ENCODE data around the gene JAM3. TPM values are rescaled to one million over a fixed set of nuclear protein-coding genes. Genes with fewer than 3 reads are reported as not detected.

The JAM3 gene
- total RNA-seq, 1 experiment from 2014 or later, result 36.5 TPM

DNA sequence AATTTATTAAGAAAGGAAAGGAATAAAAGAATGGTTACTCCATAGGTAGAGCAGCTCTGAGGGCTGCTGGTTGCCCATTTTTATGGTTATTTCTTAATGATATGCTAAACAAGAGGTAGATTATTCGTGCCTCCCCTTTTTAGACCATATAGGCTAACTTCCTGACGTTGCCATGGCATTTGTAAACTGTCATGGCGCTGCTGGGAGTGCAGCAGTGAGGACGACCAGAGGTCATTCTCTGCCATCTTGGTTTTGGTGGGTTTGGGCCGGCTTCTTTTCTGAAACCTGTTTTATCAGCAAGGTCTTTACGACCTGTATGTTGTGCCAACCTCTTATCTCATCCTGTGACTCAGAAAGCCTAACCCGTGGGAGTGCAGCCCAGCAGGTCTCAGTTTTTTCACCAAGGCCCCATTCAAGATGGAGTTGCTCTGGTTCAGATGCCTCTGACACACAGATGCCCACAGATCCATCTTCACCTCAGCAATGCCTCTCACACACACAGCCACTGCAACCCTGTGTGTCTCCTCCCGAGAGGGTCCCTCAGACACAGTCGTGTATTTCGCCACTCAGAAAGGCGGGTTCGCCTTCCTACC lies 16.4 kb upstream of the JAM3 start:
- Histone ChIP-seq H3K18ac (ENCODE audit: insufficient read length, low read depth, low read length) (peak overlapping the region; percentile 78), H3K9me3 (ENCODE audit: control insufficient read depth, low read depth, low read length) (no peaks in the 10 kb centered on the region), H2BK15ac (ENCODE audit: low read depth, low read length) (no peak overlapping the region), H4K20me1 (ENCODE audit: control insufficient read depth, insufficient read depth, insufficient read length) (no peaks in the 10 kb centered on the region), H2BK120ac (ENCODE audit: low read depth, low read length, poor library complexity, severe bottlenecking) (peak overlapping the region; percentile 29), H4K91ac (ENCODE audit: insufficient read length, low read depth, low read length) (no peak overlapping the region), H2BK5ac (ENCODE audit: insufficient read length, low read length) (no peak overlapping the region), H2AK5ac (ENCODE audit: insufficient read length, low read length) (no peak overlapping the region), H3T11ph (ENCODE audit: low read length) (no peak overlapping the region), H3K79me2 (ENCODE audit: insufficient read depth, low read length) (no peaks in the 10 kb centered on the region), H3K4me2 (ENCODE audit: insufficient read depth, insufficient read length, low read length) (no peak overlapping the region), H3K23me2 (ENCODE audit: insufficient read length, low read depth, low read length, poor library complexity, severe bottlenecking) (peaks cover 6% of the 10 kb centered on the region), H3K23ac (ENCODE audit: insufficient read length, low read depth, low read length) (no peak overlapping the region), H3K9ac (ENCODE audit: extremely low read depth, insufficient read length, low read length) (no peak overlapping the region), H2BK20ac (ENCODE audit: low read depth, low read length, poor library complexity, severe bottlenecking) (no peak overlapping the region), H3K27ac (ENCODE audit: insufficient read length, low read depth, low read length) (no peak overlapping the region), H3K14ac (ENCODE audit: insufficient read depth, low read length) (peak overlapping the region; percentile 73; the same call in 1 of the 2 replicates), H2AFZ (ENCODE audit: low read length) (no peak overlapping the region), H2BK12ac (ENCODE audit: insufficient read length, low read depth, low read length) (no peak overlapping the region), H3K4ac (ENCODE audit: low read depth, low read length) (no peak overlapping the region), H3K4me1 (ENCODE audit: insufficient read depth, low read length) (peaks cover 3% of the 10 kb centered on the region; the same call in 1 of the 2 replicates), H4K5ac (ENCODE audit: insufficient read length, low read depth, low read length) (no peak overlapping the region), H3K56ac (ENCODE audit: insufficient read length, low read depth, low read length) (no peak overlapping the region), H4K8ac (replicated peaks; ENCODE audit: insufficient read length, low read depth, low read length) (no peak overlapping the region), H3K79me1 (ENCODE audit: insufficient read depth, low read depth, low read length, poor library complexity, severe bottlenecking) (no peaks in the 10 kb centered on the region), H3K27me3 (ENCODE audit: insufficient read depth, low read length) (no peaks in the 10 kb centered on the region)
- DNase-seq, result no peak
- H3K4me3 Mint-ChIP-seq, result peak overlapping the region in 1 of 2 experiments; percentile 4; a peak in 1 of 5 replicates
- peaks cover 23% of the 10 kb centered on the region for H3K27me3 Mint-ChIP-seq (ENCODE audit: low read depth)
- peak overlapping the region in 1 of 3 experiments; percentile 29; a peak in 1 of 7 replicates for H3K27ac Mint-ChIP-seq
- WGBS (ENCODE audit: extremely low coverage, insufficient read length, low lambda C conversion rate), result no CpG with 5 or more reads among the region's 12 CpGs
- H3K9me3 Mint-ChIP-seq, result no peaks in the 10 kb centered on the region
- TF ChIP-seq, protein P1, sequence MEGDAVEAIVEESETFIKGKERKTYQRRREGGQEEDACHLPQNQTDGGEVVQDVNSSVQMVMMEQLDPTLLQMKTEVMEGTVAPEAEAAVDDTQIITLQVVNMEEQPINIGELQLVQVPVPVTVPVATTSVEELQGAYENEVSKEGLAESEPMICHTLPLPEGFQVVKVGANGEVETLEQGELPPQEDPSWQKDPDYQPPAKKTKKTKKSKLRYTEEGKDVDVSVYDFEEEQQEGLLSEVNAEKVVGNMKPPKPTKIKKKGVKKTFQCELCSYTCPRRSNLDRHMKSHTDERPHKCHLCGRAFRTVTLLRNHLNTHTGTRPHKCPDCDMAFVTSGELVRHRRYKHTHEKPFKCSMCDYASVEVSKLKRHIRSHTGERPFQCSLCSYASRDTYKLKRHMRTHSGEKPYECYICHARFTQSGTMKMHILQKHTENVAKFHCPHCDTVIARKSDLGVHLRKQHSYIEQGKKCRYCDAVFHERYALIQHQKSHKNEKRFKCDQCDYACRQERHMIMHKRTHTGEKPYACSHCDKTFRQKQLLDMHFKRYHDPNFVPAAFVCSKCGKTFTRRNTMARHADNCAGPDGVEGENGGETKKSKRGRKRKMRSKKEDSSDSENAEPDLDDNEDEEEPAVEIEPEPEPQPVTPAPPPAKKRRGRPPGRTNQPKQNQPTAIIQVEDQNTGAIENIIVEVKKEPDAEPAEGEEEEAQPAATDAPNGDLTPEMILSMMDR (conservative IDR thresholded peaks at IDR 0.05), result no peak
- H3K4me1 Mint-ChIP-seq, result peaks cover 40 to 43% of the 10 kb centered on the region in 2 experiments
- no peaks in the 10 kb centered on the region for H3K36me3 Mint-ChIP-seq (ENCODE audit: insufficient read depth in 1 of 3, low read depth in 3 of 3)

Measured in H9 (cell line).